Heart right ventricle (tissue), 16 donors: ENCODE data around the gene LPP. TPM values are rescaled to one million over a fixed set of nuclear protein-coding genes. Genes with fewer than 3 reads are reported as not detected.

Experiments
- ATAC-seq, 8 donors: fragments of 200-7000 bp; cut with Tn5 transposase; one replicate each; pipeline ENCODE4 v1.9.1; 2020; ENCODE audit warnings: mild to moderate bottlenecking in 8 of 8, moderate library complexity in 8 of 8, moderate number of reproducible peaks in 1 of 8
- DNase-seq, 2 donors: peaks; one replicate each; pipeline ENCODE4 v3.0.0-alpha.2; 2020
- H3K27ac ChIP-seq, 10 donors: fragments of 200-600 bp; sonication (generic) in 2 of 10; one replicate each; pipeline versions ENCODE4 v1.5.0 to v1.8.0; 2020 to 2022; ENCODE audit warnings: mild to moderate bottlenecking in 3 of 10
- H3K27me3 ChIP-seq, 7 donors: fragments of 200-600 bp; one replicate each; pipeline ENCODE4 v1.8.0; 2021 to 2022; ENCODE audit warnings: mild to moderate bottlenecking in 2 of 7
- H3K36me3 ChIP-seq, 9 donors: fragments of 200-600 bp; sonication (generic) in 1 of 9; one replicate each; pipeline versions ENCODE4 v1.5.0 to v1.8.0; 2020 to 2022; ENCODE audit warnings: mild to moderate bottlenecking in 2 of 9
- H3K4me1 ChIP-seq, 9 donors: fragments of 200-600 bp; sonication (generic) in 1 of 9; one replicate each; pipeline versions ENCODE4 v1.5.0 to v1.8.0; 2020 to 2022; ENCODE audit warnings: mild to moderate bottlenecking in 4 of 9
- H3K4me3 ChIP-seq, 10 donors: fragments of 200-600 bp; sonication (generic) in 2 of 10; one replicate each; pipeline versions ENCODE4 v1.5.0 to v1.8.0; 2020 to 2022; ENCODE audit warnings: mild to moderate bottlenecking in 7 of 10, moderate library complexity in 2 of 10
- H3K9me3 ChIP-seq, 11 donors: fragments of 200-600 bp in 10 of 11; sonication (generic) in 2 of 11; one replicate each; pipeline versions ENCODE4 v1.5.0 to v1.8.0; 2013 to 2022; ENCODE audit warnings: mild to moderate bottlenecking in 2 of 11, control low read depth in 1 of 11, moderate library complexity in 1 of 11
- WGBS, 2 donors: extraction: QIAGEN DNeasy Blood & Tissue Kit; methylation state at CpG; one replicate each; pipeline ENCODE4 v1.1.7; 2013; ENCODE audit warnings: inconsistent platforms in 1 of 2; 5-methylcytosine and 5-hydroxymethylcytosine counted together
- intact Hi-C, 10 donors: fragments of 100-400 bp; cut with DNase I; formaldehyde crosslinking; loops; one replicate each; pipeline versions ENCODE4 v1.11.1 to v1.14.2; 2022
- polyA plus RNA-seq, 2 donors: library from polyadenylated mRNA; stranded (reverse); fragments of 200-250 nt; gene quantifications; one replicate each; pipeline ENCODE4 v1.2.3, GENCODE V29; 2013
- total RNA-seq, 10 donors: library from RNA; stranded (reverse); fragmentation: NEBNext Ultra II Directional in 3 of 10; extraction: Animal tissue kit (Norgen Biotek cat#: 25700) in 3 of 10; gene quantifications; one replicate each; pipeline versions ENCODE4 v1.2.1 to v1.2.4, GENCODE V29; 2021 to 2023
- TF ChIP-seq, protein P1 (sequence below), 9 donors: fragments of 200-600 bp; sonication (generic) in 2 of 9; IDR thresholded peaks; one replicate each; pipeline versions ENCODE4 v1.5.0 to v1.8.0; 2021 to 2022; ENCODE audit warnings: antibody characterized with exemption in 9 of 9, mild to moderate bottlenecking in 5 of 9, moderate library complexity in 1 of 9
- donor health status: Arrhythmogenic right ventricular cardiomyopathy.
- donor health status: ischemic (EF 13 %, LVEDD 7.1; RV severe dilation, severe dysfunction).
- donor health status: healthy with polysubstance abuse.
- donor health status: DM: no; HTN: yes; CAD: no.
- donor health status: DM: no; HTN: no; CAD: no.
- donor health status: ischemic (EF 25% LVEDD 6.9; RV normal size, moderate dysfunction).
- donor health status: ischemic (EF 25% LVEDD 5.7; RV mildly dilated, moderate dysfunction).
- donor health status: healthy.
- donor health status: DM: yes; HTN: yes; CAD: no.
- donor health status: Ischemic cardiomyopathy.
- donor health status: ischemic (EF 35%, LVEDD 5.7; RV mildly dilated, moderate dysfunction).
- donor health status: nonischemic (EF 11% LVEDD 7.7; RV severe dilation, severe dysfunction).
- donor health status: DM: yes; HTN: yes; CAD: no.
- donor health status: PGD.
- donor health status: ischemic (EF 29% LVEDD 5.4; RV normal size, mild dysfunction).
- donor health status: nonischemic (EF 23%, LVEDD 6.1; RV moderate dilation, normal function).

LPP gene
- total and polyA plus RNA-seq, 12 donors: 8.5 to 188 (median 140) TPM

DNA sequence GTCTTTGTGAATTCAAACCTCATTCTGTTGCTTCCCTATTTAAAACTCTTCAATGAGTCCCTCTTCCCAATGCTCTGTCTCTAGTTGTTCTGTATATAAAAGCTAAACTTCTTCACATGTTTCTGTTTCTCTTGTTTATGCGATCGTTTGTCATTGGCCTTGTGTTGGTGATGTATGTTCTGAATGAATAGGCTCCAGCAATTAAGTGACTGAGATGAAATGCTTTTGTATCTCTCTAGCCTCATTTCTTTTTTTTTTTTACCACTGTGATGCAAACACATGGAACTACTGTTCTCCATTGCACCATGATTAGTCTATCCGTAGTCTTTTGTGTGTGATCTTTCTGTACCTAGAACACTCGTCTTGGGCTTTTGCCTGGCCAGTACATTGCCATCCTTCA is 637.4 kb downstream of the LPP start:
- intact Hi-C loops: no loop called here
- DNase-seq: no peak
- TF ChIP-seq, protein P1, sequence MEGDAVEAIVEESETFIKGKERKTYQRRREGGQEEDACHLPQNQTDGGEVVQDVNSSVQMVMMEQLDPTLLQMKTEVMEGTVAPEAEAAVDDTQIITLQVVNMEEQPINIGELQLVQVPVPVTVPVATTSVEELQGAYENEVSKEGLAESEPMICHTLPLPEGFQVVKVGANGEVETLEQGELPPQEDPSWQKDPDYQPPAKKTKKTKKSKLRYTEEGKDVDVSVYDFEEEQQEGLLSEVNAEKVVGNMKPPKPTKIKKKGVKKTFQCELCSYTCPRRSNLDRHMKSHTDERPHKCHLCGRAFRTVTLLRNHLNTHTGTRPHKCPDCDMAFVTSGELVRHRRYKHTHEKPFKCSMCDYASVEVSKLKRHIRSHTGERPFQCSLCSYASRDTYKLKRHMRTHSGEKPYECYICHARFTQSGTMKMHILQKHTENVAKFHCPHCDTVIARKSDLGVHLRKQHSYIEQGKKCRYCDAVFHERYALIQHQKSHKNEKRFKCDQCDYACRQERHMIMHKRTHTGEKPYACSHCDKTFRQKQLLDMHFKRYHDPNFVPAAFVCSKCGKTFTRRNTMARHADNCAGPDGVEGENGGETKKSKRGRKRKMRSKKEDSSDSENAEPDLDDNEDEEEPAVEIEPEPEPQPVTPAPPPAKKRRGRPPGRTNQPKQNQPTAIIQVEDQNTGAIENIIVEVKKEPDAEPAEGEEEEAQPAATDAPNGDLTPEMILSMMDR (IDR thresholded peaks at IDR 0.05): no peak
- H3K36me3 ChIP-seq: peaks cover 0 to 12% (median 0%) of the 10 kb centered on the region in 9 donors
- no peaks in the 10 kb centered on the region for H3K27me3 ChIP-seq
- no peak for ATAC-seq
- H3K4me1 ChIP-seq: peaks cover 0 to 38% (median 9%) of the 10 kb centered on the region in 9 donors
- no peak overlapping the region for H3K27ac ChIP-seq
- 91 to 95% methylated on average over 4 of the region's 4 CpGs for whole genome bisulfite sequencing, 2 donors
- H3K9me3 ChIP-seq: no peaks in the 10 kb centered on the region
- no peak overlapping the region for H3K4me3 ChIP-seq

DNA sequence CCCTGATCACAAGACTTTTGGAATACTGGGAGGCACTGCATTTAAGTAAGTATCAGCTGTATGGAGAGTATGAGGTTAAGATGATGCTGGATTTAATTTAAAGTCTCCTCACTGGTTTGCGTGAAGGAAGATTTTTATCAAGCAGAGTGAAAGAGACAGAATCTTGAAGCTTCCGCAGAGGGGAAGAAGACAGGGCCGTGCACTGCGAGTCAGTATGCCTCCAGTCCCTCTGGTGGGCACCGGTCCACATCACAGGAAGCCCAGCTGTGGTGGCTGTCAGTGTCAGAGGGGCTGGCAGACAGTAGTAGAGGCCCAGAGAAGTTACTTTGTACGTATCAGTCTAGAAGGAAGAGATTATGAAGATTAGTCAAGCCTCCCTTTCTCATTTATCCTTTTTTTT is 638.8 kb downstream of the LPP start:
- 65 to 68% methylated on average over 6 of the region's 6 CpGs for WGBS, 2 donors
- intact Hi-C loops: no loop called here
- DNase-seq: peak; percentile 18 to 27
- Histone ChIP-seq H3K4me1 (peaks cover 0 to 52% (median 10%) of the 10 kb centered on the region in 9 donors), H3K9me3 (no peaks in the 10 kb centered on the region), H3K36me3 (peaks cover 0 to 12% (median 0%) of the 10 kb centered on the region in 9 donors), H3K4me3 (no peak overlapping the region), H3K27me3 (no peaks in the 10 kb centered on the region), H3K27ac (peak overlapping the region in 1 of 10 donors; percentile 19)
- TF ChIP-seq, protein P1 (IDR thresholded peaks at IDR 0.05): peak in 6 of 9 donors; percentile 16 to 38 (median 26)
- peak in 6 of 8 donors; percentile 46 to 70 (median 58) for ATAC-seq

DNA sequence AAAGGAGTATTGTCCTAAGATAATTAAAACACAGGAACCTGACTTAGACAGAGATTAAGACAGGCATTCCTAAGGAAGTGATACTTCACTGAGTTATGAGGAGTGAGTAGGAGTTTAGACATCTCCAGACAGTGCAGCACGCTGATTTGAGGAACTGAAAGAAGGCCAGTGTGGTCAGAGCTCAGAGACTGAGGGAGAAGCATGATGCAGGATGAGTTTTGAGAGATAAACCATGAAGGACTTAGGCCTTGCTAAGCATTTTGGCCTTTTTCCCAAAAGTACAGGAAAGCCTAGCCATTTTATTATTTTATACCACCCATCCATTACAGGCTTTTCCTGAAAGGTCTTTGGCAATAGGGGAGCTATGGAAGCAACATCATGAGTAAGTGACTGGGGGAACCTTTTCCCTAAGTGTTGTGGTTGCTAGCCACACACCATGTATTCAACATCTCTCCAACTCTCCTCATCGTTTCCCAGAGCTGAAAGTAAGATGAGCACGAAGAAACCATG is 642.2 kb downstream of the LPP start:
- peak in 1 of 2 donors; percentile 6 for DNase-seq
- 69 to 72% methylated on average over 3 of the region's 3 CpGs for WGBS, 2 donors
- Histone ChIP-seq H3K4me3 (no peak overlapping the region), H3K27me3 (no peaks in the 10 kb centered on the region), H3K27ac (peak overlapping the region in 2 of 10 donors; percentile 34 to 77), H3K36me3 (peaks cover 0 to 12% (median 0%) of the 10 kb centered on the region in 9 donors), H3K9me3 (no peaks in the 10 kb centered on the region), H3K4me1 (peaks cover 0 to 50% (median 21%) of the 10 kb centered on the region in 9 donors)
- intact Hi-C loops: no loop called here
- ATAC-seq: peak; percentile 39 to 76 (median 66)
- TF ChIP-seq, protein P1 (IDR thresholded peaks at IDR 0.05): no peak

DNA sequence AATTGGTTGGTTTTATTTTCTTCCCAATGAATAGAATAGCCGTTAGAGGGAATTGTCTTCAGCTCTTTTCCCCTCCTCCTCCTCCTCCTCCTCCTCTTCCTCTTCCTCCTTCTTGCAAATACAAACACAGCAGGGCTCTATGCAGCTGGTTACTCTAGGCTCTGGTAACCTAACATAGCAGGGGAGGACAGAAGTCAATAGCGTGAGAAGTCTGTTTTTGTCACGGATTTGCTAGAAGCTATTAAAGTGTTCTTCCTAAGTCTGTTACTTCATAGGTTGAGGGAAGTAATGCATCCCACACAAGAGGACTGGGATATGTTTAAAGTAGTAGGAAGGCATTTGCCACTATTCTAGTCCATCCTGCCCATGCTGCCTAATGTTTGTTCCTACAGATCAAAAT is 643.1 kb downstream of the LPP start:
- DNase-seq: no peak
- Histone ChIP-seq H3K27me3 (no peaks in the 10 kb centered on the region), H3K4me3 (no peak overlapping the region), H3K9me3 (no peaks in the 10 kb centered on the region), H3K27ac (peak overlapping the region in 1 of 10 donors; percentile 77), H3K4me1 (peaks cover 0 to 52% (median 26%) of the 10 kb centered on the region in 9 donors), H3K36me3 (peaks cover 0 to 12% (median 0%) of the 10 kb centered on the region in 9 donors)
- ATAC-seq: peak in 1 of 8 donors; percentile 26
- intact Hi-C loops: no loop called here
- TF ChIP-seq, protein P1 (IDR thresholded peaks at IDR 0.05): no peak
- 46 to 62% methylated on average over 3 of the region's 3 CpGs for WGBS, 2 donors
